ENCODE data around the gene FLG2. TPM values are rescaled to one million over a fixed set of nuclear protein-coding genes. Genes with fewer than 3 reads are reported as not detected.

FLG2 gene
- total RNA-seq, 1 donor from 2014 or later, result not detected

DNA sequence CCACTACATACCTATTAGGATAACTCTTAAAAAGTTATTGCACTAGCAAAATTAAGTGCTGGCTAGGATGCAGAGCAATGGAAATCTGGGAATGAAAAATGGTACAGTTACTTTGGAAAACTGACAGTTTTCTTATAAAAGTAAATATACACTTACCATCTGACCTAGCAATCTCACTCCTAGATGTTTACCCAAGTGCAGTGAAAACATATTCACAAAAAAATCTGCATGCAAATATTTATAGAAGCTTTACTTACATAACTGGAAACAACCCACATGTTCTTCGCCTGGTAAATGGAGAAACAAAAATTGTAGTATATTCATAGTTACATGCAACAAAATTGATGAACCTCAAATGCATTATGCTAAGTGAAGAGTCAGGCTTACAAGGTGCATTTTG lies 12.9 kb upstream of the FLG2 start:
- no peak overlapping the region for H3K4me3 Mint-ChIP-seq (ENCODE audit: unreplicated experiment)
- no peaks in the 10 kb centered on the region for H3K4me1 Mint-ChIP-seq (ENCODE audit: unreplicated experiment)
- no peak overlapping the region for H3K27ac Mint-ChIP-seq (ENCODE audit: unreplicated experiment)
- H3K9me3 Mint-ChIP-seq (ENCODE audit: unreplicated experiment), result peaks cover 10% of the 10 kb centered on the region
- TF ChIP-seq CTCF (IDR thresholded peaks at IDR 0.05), result no peak
- H3K36me3 Mint-ChIP-seq (ENCODE audit: unreplicated experiment), result no peaks in the 10 kb centered on the region
- DNase-seq (ENCODE audit: extremely low spot score, unreplicated experiment), result no peak
- H3K27me3 Mint-ChIP-seq (ENCODE audit: unreplicated experiment), result no peaks in the 10 kb centered on the region

- Mint-ChIP-seq H3K4me1 (ENCODE audit: unreplicated experiment) (no peaks in the 10 kb centered on the region), H3K4me3 (ENCODE audit: unreplicated experiment) (no peak overlapping the region), H3K27ac (ENCODE audit: unreplicated experiment) (no peak overlapping the region), H3K9me3 (ENCODE audit: unreplicated experiment) (peaks cover 10% of the 10 kb centered on the region), H3K27me3 (ENCODE audit: unreplicated experiment) (no peaks in the 10 kb centered on the region), H3K36me3 (ENCODE audit: unreplicated experiment) (no peaks in the 10 kb centered on the region)
- no peak for TF ChIP-seq CTCF (IDR thresholded peaks at IDR 0.05)
- no peak for DNase-seq (ENCODE audit: extremely low spot score, unreplicated experiment)
Observed at GRCh38 chr1:152367436-152367835, 7.6 kb upstream of the FLG2 start.

DNA sequence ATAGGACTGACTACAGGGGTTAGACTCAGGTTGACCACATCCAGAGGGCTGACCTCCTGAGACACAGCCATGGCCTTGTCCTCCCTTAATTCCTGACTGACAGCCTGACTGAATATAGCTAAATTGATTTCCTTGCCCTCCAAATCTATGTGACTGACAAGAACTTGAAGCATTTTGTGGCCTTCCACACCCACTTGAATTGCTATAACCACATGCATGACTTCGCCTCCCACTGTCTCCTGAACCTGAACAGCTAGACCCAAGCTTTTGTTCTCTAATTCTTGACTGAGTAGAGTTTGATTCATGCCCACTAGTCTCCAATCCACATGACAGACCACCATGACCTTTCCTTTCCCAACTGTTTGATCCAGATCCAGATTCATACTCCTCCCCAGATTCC lies 3.1 kb downstream of the FLG2 start:
- no peaks in the 10 kb centered on the region for H3K4me1 Mint-ChIP-seq (ENCODE audit: unreplicated experiment)
- H3K27me3 Mint-ChIP-seq (ENCODE audit: unreplicated experiment), result no peaks in the 10 kb centered on the region
- H3K36me3 Mint-ChIP-seq (ENCODE audit: unreplicated experiment), result no peaks in the 10 kb centered on the region
- H3K4me3 Mint-ChIP-seq (ENCODE audit: unreplicated experiment), result no peak overlapping the region
- no peak for TF ChIP-seq CTCF (IDR thresholded peaks at IDR 0.05)
- DNase-seq (ENCODE audit: extremely low spot score, unreplicated experiment), result no peak
- H3K9me3 Mint-ChIP-seq (ENCODE audit: unreplicated experiment), result peaks cover 30% of the 10 kb centered on the region
- no peak overlapping the region for H3K27ac Mint-ChIP-seq (ENCODE audit: unreplicated experiment)

DNA sequence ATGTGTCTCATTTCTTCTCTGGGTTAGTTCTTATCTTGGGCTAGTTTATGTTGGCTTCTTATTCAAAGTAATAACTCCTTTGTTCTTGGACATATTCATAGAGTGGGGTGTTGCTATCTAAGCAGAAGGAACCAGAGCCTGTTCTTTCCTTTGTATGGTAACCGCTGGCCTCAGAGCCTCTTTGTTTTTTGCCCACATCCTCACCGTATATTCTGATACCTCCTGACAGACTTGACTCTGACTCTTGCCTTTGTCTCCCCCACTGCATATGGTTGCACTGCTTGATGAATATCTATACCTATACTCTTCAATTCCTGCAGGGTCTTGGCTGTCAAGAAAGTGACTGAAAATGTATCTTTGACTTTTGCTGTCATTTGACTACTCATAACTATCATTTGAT lies 10.2 kb downstream of the FLG2 start:
- H3K36me3 Mint-ChIP-seq (ENCODE audit: unreplicated experiment), result no peaks in the 10 kb centered on the region
- H3K4me1 Mint-ChIP-seq (ENCODE audit: unreplicated experiment), result no peaks in the 10 kb centered on the region
- no peak overlapping the region for H3K4me3 Mint-ChIP-seq (ENCODE audit: unreplicated experiment)
- peaks cover 5% of the 10 kb centered on the region for H3K27me3 Mint-ChIP-seq (ENCODE audit: unreplicated experiment)
- H3K9me3 Mint-ChIP-seq (ENCODE audit: unreplicated experiment), result peaks cover 18% of the 10 kb centered on the region
- no peak for TF ChIP-seq CTCF (IDR thresholded peaks at IDR 0.05)
- no peak overlapping the region for H3K27ac Mint-ChIP-seq (ENCODE audit: unreplicated experiment)
- no peak for DNase-seq (ENCODE audit: extremely low spot score, unreplicated experiment)

GRCh38 chr1:152348447-152348846 lies 11.4 kb downstream of the FLG2 start:
- peaks cover 10% of the 10 kb centered on the region for H3K9me3 Mint-ChIP-seq (ENCODE audit: unreplicated experiment)
- no peaks in the 10 kb centered on the region for H3K36me3 Mint-ChIP-seq (ENCODE audit: unreplicated experiment)
- H3K4me1 Mint-ChIP-seq (ENCODE audit: unreplicated experiment), result no peaks in the 10 kb centered on the region
- no peak overlapping the region for H3K4me3 Mint-ChIP-seq (ENCODE audit: unreplicated experiment)
- no peak overlapping the region for H3K27ac Mint-ChIP-seq (ENCODE audit: unreplicated experiment)
- H3K27me3 Mint-ChIP-seq (ENCODE audit: unreplicated experiment), result peaks cover 5% of the 10 kb centered on the region
- no peak for TF ChIP-seq CTCF (IDR thresholded peaks at IDR 0.05)
- DNase-seq (ENCODE audit: extremely low spot score, unreplicated experiment), result no peak

Measured in osteocyte (in vitro differentiated cells).